Activated CD8-positive, alpha-beta memory T cell treated with anti-CD3 and anti-CD28 coated beads for 36 hours (primary cell): ENCODE data around the gene MX1. TPM values are rescaled to one million over a fixed set of nuclear protein-coding genes. Genes with fewer than 3 reads are reported as not detected.

Experiments used
- CTCF ChIA-PET: fragments of 350-600 bp; sonication (Branson Sonifier 250); formaldehyde crosslinking; loops from one replicate; lab custom pipeline; 2021; ENCODE audit warnings: antibody characterized with exemption; lab: Charles Lee
- POLR2A ChIA-PET: fragments of 350-600 bp; sonication (Branson Sonifier 250); formaldehyde crosslinking; loops from one replicate; lab custom pipeline; 2021; ENCODE audit warnings: antibody characterized with exemption; lab: Charles Lee
- total RNA-seq, 2 experiments: library from RNA; stranded (reverse); gene quantifications; one replicate each; pipeline ENCODE4 v1.2.3, GENCODE V29; 2021

The MX1 gene
- total RNA-seq, 2 experiments from 2014 or later, result 5.1 to 5.3 TPM

DNA sequence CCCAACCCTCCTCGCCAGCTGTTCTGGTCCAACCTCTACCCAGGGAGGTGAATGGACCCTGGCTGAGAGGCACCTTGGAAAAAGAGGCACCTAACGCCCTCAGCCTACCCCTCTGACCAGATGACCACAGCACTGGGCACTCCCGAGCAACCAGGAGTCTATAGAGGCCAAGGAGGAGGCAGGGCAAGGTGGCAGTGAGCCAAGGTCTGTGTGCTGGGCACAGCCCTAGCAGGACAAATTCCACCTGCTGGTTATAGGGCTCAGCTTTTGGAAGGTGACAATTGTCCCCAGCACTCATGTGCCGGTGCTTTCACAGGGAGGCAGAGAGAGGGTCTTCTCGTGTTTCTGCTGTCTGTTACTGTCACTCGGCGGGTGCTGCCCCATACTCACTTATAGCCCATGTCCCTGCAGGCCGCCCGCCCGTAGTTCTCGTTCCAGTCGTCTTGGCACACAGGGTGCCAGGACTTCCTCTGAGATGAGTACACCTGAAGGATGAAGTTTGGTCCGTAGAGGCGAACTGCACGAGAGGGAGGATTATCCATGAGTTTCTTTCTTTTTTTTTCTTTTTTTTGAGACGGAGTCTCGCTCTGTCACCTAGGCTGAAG lies 54.1 kb downstream of the MX1 start:
- CTCF ChIA-PET, result no interaction called here
- POLR2A ChIA-PET, result no interaction called here

DNA sequence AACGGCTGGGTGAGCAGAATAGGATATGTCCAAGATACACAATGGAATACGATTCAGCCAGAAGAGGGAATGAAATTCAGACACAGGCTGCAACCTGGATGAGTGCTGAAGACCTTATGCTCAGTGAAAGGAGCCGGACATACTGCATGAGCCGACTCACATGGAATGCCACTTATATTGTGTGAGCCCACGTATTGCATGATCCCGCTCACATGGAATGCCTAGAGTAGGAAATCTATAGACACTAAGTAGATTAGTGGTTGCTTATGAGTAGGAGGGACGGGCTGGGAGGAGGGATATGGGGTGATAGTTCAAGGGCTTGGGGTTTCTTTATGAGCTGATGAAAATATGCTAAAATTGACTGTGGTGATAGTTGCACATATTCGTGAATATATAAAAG lies 55.2 kb downstream of the MX1 start:
- ChIA-PET CTCF (no interaction called here), POLR2A (no interaction called here)

DNA sequence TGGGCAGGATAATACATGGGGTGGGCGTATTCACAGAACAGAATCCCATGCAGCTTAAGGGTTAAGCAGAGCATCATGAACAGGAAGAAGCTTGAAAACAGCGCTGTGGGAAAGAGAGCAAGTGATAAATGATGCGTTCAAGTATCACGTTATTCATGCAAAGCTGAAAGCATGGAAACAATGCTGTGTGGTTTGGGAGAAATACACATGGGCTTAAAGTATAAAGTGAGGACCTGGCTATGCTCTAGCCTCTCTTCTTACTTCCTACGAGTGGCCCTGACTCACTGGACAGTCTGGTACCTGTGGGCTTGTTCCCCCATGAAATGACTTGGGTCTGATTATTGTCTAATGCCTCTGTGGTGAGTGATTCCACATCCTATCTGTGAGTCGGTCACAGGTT lies 56.3 kb downstream of the MX1 start:
- CTCF ChIA-PET, result interaction anchor here (1.3 kb wide), 1 partner anchor 22 kb away, joined by 3 read pairs; no protein-coding TSS in a partner anchor
- POLR2A ChIA-PET, result no interaction called here

DNA sequence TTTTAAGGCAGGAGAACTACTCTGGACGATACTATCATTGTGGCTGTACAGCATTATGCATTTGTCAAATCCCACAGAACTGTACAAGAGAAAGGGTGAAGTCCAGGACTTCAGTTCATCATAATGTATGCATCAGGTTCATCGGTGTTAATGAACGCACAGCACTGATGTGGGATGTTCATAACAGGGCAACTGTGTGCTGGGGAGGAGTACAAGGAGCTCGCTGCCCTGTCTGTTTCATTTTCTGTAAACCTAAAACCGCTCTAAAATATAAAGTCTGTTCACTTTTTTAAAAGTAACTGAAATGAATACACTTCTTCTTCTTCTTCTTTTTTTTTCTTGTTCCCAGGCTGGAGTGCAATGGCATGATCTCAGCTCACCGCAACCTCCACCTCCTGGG lies 56.9 kb downstream of the MX1 start:
- POLR2A ChIA-PET, result no interaction called here
- CTCF ChIA-PET, result interaction anchor here (1.3 kb wide), 1 partner anchor 23 kb away, joined by 3 read pairs; no protein-coding TSS in a partner anchor

DNA sequence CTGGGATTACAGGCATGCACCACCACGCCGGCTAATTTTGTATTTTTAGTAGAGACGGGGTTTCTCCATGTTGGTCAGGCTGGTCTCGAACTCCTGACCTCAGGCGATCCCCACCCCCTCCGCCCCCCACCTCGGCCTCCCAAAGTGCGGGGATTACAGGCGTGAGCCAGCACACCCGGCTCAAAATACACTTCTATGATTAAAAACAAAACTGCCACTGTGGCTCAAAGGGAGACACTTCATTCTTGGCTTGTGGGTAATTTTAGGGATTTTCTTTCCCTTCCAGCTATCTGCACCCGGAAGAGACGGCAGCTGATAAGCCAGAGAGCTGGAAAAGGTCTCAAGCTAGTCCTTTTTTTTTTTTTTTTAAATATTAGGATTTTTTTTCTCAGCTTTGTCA lies 57.4 kb downstream of the MX1 start:
- ChIA-PET POLR2A (no interaction called here), CTCF (interaction anchor here (1.3 kb wide), 1 partner anchor 23 kb away, joined by 3 read pairs; no protein-coding TSS in a partner anchor)

DNA sequence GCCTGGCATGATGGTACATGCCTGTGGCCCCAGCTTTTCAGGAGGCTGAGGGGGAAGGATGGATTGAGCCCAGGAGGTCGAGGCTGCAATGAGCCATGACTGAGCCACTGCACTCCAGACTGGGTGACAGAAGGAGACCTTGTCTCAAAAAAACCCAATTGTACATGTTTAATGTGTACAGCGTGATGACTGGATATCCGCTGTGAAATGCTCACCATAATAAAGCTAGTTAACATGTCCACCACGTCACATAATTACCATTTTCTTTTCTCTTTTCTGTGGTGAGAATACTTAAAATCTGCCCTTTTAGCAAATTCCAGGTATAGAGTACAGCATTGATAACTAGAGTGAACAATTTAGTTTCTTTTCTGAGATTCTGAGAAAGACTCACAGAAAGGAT lies 57.9 kb downstream of the MX1 start:
- ChIA-PET CTCF (interaction anchor here (1.3 kb wide), 1 partner anchor 24 kb away, joined by 3 read pairs; no protein-coding TSS in a partner anchor), POLR2A (no interaction called here)

DNA sequence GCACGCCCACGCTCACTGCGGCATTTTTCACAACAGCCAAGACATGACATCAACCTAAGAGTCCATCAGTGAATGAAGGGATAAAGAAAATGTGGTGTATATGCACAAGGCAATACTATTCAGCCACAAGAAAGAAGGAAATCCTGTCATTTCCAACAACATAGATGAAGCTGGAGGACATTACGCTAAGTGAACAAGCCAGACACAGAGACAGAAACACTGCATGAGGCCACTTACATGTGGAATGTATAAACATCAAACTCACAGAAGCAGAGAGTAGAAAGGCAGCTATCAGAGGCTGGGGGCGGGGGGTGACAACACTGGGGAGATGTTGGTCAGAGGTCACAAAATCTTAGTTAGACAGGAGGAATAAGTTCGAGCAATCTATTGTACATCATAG lies 61.0 kb downstream of the MX1 start:
- CTCF ChIA-PET, result no interaction called here
- POLR2A ChIA-PET, result no interaction called here

DNA sequence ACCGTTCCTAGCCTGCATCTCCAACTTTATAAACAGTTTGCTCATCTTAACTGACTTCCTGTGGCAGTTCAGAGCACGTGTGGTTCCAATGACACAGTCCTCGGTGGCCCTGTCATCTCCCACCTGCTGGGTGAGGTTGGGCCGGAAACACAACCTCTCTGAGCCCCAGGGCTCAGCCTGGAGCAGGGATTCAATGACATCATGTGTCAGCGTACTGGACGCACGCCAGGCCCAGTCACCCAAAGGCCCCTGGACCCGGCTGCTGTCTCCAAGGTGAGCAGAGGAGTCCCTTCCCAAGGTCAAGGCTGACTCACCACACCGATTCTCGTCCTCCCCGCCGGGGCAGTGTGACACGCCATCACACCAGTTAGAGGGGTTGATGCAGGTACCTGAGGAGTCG lies 62.0 kb downstream of the MX1 start:
- ChIA-PET CTCF (no interaction called here), POLR2A (no interaction called here)

DNA sequence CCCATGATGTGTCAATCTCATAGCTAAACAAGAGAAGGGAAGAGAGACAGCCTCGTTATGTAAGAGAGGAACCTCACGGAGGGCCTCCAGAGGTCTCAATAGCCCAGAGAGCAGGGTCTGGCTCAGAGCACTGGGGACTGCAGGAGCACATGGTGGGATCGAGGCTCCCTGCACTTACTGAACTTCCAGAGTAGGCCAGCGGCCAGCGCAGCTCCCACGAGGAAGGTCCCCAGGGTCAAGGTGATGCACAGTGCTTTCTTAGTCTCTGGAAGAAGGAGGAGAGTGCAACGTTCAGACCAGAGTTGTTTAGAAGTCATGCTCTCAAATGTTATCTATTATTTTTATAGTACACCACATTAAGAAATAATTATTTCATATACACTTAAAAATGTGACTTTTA lies 63.3 kb downstream of the MX1 start:
- ChIA-PET POLR2A (no interaction called here), CTCF (interaction anchor here (0.7 kb wide), 1 partner anchor 318 kb away, joined by 3 read pairs; no protein-coding TSS in a partner anchor)

DNA sequence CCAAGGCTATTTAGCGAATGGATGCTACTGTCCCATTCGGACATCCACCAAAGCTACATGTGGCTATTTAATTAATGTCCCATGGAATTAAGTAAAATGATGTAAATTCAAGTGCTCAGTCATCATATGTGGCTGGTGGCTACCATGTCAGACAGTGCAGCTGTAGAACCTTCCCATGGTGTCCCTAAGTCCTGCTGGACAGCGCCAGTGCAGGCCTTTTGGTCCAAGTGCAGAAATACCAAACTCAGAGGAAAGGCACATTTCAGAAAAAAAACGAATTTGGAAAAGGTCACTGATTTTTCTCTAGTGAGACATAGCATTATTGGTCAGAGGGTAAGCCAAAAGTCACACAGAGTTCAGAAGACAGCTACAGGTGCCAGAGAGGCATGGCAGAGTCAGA lies 64.3 kb downstream of the MX1 start:
- POLR2A ChIA-PET, result no interaction called here
- CTCF ChIA-PET, result interaction anchor here (0.8 kb wide), 1 partner anchor 33 kb away, joined by 3 read pairs; no protein-coding TSS in a partner anchor

DNA sequence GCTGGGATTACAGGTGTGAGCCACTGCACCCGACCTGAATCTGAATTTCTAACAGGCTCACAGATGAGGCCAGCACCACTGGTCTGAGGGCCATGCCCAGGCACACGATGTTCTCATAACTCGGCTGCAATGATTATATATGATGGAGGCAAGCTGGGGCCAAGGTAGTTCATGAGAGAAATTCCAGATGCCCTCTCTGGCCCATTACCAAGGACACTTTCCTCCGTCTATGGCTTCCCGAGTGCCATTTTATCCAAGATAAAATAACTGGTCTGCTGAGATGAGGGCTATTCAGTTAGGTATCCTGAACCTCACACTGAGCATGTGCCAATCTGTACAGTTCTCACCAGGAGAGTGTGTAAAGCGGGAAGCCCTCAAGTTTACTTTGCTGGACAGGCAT lies 65.4 kb downstream of the MX1 start:
- CTCF ChIA-PET, result interaction anchor here (0.7 kb wide), 1 partner anchor 205 kb away, joined by 4 read pairs; no protein-coding TSS in a partner anchor
- POLR2A ChIA-PET, result no interaction called here

DNA sequence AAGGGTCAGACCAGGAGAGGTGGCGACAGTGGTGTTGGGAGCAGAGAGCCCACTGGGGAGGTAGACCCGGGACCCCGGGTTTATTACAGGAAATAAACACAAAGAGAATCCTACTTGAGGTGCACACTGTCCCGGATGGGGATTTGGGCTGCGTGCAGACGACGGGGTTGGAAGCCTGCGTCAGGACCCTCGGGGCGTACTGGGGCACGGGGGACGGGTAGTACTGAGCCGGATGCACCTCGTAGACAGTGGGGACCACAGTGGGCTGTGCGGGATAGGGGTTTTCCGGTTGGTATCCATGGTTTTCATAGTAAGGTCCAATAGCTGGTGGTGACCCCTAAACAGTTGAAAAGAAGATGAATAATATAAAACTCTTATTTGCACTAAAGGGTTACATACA lies 68.2 kb downstream of the MX1 start:
- ChIA-PET CTCF (no interaction called here), POLR2A (no interaction called here)

DNA sequence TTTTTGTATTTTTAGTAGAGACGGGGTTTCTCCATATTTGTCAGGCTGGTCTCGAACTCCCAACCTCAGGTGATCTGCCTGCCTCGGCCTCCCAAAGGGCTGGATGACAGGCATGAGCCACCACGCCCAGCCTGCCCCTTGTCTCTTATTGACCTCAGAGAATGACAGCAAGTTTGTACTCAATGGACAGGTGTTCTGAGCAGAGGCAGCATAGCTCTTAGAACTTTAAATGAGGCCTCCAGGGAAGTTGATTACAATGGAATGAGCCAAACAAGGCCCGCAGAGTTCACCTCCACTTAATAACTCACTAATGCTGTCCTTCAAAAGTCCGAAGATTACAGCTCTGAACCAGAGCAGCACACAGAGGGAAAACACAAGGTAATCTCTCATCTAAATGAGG lies 71.0 kb downstream of the MX1 start:
- CTCF ChIA-PET, result interaction anchor here (0.7 kb wide), 1 partner anchor 30 kb away, joined by 3 read pairs; no protein-coding TSS in a partner anchor
- POLR2A ChIA-PET, result no interaction called here

DNA sequence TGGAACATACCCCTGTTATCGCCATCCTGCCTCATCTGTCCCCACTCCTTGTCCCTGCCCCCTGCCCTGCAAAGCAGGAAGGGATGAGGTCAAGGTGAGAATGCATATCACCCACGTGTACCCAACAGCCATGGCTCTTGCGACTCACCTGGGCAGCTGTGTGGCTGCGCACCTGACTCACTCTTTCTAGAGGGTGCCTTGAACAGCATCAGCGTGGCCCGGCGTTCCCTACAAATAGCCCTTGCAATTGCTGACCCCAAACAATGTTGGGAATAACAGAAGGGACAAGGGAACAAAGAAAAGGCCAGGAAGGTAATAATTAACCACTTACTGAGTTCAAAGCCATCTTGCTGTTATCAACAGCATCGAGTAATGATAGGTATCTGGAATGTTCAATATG lies 71.7 kb downstream of the MX1 start:
- POLR2A ChIA-PET, result no interaction called here
- CTCF ChIA-PET, result no interaction called here

DNA sequence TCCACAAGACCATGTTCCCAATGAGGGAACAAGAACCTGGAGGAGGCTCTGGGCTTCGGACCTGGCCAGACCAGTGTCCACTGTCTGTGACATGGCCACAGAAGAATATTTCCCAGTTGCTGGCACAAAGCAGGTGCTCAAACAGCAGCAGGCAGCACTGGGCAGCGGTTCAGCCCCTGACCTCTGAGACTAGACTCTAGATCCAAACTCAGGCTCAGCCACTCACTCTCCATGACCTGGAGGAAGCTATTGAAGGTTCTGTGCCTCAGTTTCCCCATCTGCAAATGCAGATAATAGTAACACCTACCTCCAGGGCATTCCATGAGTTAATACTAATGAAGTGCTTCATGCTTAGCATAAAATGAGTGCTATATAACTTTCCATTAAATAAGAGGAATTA lies 73.9 kb downstream of the MX1 start:
- CTCF ChIA-PET, result no interaction called here
- POLR2A ChIA-PET, result no interaction called here

DNA sequence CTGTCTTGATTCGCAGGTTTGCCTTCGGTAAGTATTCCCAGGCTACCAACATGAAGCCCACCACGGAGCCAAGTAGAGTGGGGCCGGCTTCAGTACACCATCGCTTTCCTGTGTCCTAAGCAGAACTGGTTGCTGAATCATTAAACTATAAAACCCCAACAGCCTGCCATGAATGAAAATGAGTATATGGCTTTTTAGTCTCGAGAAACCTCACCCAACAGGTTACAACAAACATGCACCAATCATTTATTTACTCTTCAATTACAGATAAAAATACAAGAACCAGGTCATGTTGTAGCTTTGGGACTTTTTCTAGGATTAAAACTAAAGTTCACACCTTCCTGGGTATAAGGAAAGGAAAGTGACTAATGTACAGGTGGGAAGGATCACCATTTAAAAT lies 74.3 kb downstream of the MX1 start:
- POLR2A ChIA-PET, result no interaction called here
- CTCF ChIA-PET, result no interaction called here

DNA sequence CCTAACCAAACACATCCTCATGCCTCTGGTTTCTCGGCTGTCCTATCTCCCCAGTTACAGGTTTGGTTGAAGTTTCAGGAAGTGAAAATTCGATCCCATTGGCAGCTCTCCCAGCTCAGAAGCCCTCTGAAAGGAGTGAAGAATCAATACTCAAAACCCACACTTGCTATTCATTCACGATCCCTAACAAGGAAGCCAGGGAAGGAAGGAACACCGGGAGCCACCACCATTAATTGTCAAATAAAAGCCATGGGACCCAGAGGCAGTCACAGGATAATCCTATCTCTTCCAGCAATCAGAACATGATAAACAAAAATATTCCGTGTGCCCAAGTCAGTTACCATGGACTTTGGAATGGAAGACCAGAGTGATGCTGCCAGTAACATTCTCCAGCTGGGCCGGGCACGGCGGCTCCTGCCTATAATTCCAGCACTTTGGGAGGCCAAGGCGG lies 74.9 kb downstream of the MX1 start:
- CTCF ChIA-PET, result no interaction called here

DNA sequence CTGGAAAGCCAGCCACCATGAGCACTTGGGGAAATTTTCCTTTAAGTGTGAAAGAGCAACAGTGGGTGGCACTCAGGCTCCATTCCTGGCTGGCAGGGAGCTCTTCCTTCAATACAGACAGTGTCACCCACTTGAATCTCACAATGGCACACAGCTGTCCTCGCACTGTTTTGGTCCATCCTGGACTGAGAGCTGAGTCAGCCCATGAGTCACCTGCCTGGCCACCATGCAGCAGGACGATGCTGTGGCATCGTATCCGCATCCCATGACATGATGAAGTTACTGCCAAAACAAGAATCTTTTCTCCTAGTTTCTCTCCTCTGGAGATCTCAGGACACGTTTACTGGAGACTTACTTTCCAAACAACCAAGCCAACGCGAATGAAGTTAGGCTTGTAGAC lies 75.9 kb downstream of the MX1 start:
- POLR2A ChIA-PET, result no interaction called here
- CTCF ChIA-PET, result no interaction called here

More for the DNA sequence above, 74.9 kb downstream of the MX1 start:
- POLR2A ChIA-PET, result no interaction called here

DNA sequence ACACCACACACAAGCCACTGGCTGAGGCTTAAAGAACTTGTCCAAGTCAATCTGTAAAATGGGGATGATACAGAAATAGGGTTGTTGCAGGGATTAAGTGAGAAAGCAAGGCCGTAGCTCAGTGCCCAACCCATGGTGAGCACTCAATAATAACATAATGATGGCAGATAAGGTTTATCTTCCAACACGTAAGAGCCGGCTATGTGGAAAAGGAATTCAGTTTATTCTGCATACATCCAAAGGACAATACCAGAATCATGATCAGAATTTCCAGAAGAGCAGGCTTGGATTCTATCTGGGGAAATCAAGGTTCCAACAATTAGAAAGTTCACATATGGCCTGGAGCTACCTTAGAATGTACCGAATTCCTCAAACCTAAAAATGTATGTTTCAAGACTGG lies 77.3 kb downstream of the MX1 start:
- ChIA-PET POLR2A (no interaction called here), CTCF (interaction anchor here (1.2 kb wide), 1 partner anchor 220 kb away, joined by 3 read pairs; no protein-coding TSS in a partner anchor)

DNA sequence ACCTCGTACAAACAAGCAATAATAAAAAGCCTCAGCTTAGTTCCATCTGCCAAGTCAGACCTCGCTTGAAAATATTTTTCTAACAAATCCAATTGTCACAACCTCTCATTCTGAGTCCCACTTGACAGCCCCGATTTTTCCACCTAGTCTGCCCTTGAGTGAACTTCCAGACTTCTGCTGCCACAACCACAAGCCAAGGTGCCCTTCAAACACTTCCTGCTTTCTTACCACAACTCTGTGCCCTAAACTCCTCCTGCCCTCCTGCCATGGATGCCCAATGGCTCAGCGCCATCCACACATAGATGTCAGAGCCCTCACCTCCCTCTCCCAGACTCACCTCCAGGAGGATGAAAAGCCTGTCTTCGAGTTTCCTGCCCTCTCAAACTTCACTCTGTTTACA lies 78.0 kb downstream of the MX1 start:
- ChIA-PET CTCF (no interaction called here), POLR2A (no interaction called here)

DNA sequence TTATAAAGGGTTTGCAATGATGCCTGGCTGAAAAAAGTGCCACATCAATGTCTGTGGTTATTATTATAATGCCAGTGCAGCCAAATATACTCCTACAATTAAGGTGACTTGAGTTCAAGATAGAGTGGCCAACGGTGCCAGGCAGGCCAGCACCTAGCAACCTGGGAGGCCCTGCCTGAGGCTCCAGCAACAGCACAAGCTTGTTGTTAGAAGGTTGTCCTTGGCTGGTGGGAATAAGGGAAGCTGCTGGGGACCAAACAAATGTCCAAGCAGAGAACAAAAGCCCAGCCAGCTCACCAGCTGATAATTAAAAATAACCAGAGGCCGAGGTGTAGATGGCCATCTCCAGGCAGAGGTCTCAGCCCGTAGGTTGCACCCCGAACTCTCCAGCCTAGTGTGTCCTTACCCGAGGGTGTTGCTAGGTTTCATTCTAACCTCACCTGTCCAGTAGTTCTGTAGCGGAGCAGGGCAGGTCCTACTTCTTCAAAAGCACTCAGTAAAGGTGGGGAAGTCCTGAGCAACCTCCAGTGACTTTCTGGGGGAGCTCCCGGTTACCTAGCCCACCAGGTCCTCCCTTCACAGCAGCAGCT lies 80.1 kb downstream of the MX1 start:
- CTCF ChIA-PET, result no interaction called here
- POLR2A ChIA-PET, result no interaction called here
